Ovary (tissue), 1 donor: ENCODE results near the gene UST.

ENCODE experiments used
- EP300 ChIP-seq: sonication (generic); formaldehyde crosslinking; IDR thresholded peaks from one replicate; pipeline ENCODE4 v1.6.1; 2017; ENCODE audit warnings: antibody characterized with exemption
- POLR2A ChIP-seq: fragments of 450-650 bp; IDR thresholded peaks from one replicate; pipeline ENCODE4 v1.6.1; 2017; ENCODE audit warnings: antibody characterized with exemption, mild to moderate bottlenecking, moderate library complexity

DNA sequence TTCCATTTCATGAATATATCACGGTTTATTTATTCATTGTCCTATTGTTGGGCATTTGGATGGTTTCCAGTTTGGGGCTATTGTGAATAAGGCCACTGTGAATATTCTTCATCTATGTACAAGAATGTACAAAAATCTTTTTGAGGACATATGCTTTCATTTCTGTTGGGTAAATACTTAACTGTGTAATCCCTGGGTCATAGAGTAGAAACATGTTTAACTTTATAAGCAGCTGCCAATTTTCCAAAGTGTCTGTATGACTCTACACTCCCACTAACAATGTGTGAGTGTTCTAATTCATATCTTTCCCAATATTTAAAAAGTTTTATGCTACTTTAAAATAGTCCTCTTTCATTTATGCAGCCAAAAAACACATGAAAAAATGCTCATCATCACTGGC lies 98.6 kb downstream of the UST start:
- TF ChIP-seq POLR2A: no peak
- no peak for TF ChIP-seq EP300
